ENCODE data around the gene SDHA. TPM values are rescaled to one million over a fixed set of nuclear protein-coding genes. Genes with fewer than 3 reads are reported as not detected.

The SDHA gene
- total RNA-seq, 1 experiment from 2014 or later: 163 TPM

GRCh38 chr5:174291-174600 lies 43.9 kb upstream of the SDHA start:
- ChIA-PET CTCF (no interaction called here), POLR2A (ENCODE audit: unreplicated experiment) (no interaction called here)
- Histone ChIP-seq H3K27me3 (ENCODE audit: low read length) (0 out of 2 replicates have a peak, but pooled peaks cover 3% of the 10 kb centered on the region), H3K9me2 (replicated peaks; ENCODE audit: low read length) (no peaks in the 10 kb centered on the region), H3K36me3 (ENCODE audit: low read depth, low read length) (no peaks in the 10 kb centered on the region), H3K9me3 (ENCODE audit: low read length) (no peaks in the 10 kb centered on the region), H3K9ac (ENCODE audit: low read length) (no peak overlapping the region), H3K79me2 (ENCODE audit: low read length) (no peaks in the 10 kb centered on the region), H3K4me3 (ENCODE audit: low read length) (no peak overlapping the region), H3F3A (ENCODE audit: low read length, unreplicated experiment) (no peaks in the 10 kb centered on the region), H3K4me2 (ENCODE audit: low read length) (no peak overlapping the region), H4K20me1 (ENCODE audit: low read length) (no peaks in the 10 kb centered on the region), H3K4me1 (ENCODE audit: insufficient read depth, low read length) (peaks cover 6% of the 10 kb centered on the region), H3K27ac (ENCODE audit: low read length) (no peak overlapping the region), H2AFZ (ENCODE audit: low read length) (no peak overlapping the region)
- DNase-seq (no peak), ATAC-seq (no peak)
- TF ChIP-seq EZH2phosphoT487 (IDR thresholded peaks at IDR 0.05; ENCODE audit: borderline replicate concordance, low read length) (no peak), CTCF (conservative IDR thresholded peaks at IDR 0.05; ENCODE audit: low read depth, low read length) (no peak), EZH2 (IDR thresholded peaks at IDR 0.05; ENCODE audit: low read length, unreplicated experiment) (no peak)
- BruUV-seq (replicated peaks): no TSS peak
- intact Hi-C loops (cut with micrococcal nuclease): no loop called here

- ATAC-seq: no peak
- no peak for DNase-seq
- Histone ChIP-seq H3K4me1 (ENCODE audit: insufficient read depth, low read length) (no peaks in the 10 kb centered on the region), H2AFZ (ENCODE audit: low read length) (no peak overlapping the region), H4K20me1 (ENCODE audit: low read length) (no peaks in the 10 kb centered on the region), H3K9ac (ENCODE audit: low read length) (no peak overlapping the region), H3K9me2 (replicated peaks; ENCODE audit: low read length) (no peaks in the 10 kb centered on the region), H3K4me2 (ENCODE audit: low read length) (no peak overlapping the region), H3K4me3 (ENCODE audit: low read length) (no peak overlapping the region), H3F3A (ENCODE audit: low read length, unreplicated experiment) (no peaks in the 10 kb centered on the region), H3K27me3 (ENCODE audit: low read length) (0 out of 2 replicates have a peak, but pooled peaks cover 3% of the 10 kb centered on the region), H3K27ac (ENCODE audit: low read length) (no peak overlapping the region), H3K9me3 (ENCODE audit: low read length) (no peaks in the 10 kb centered on the region), H3K79me2 (ENCODE audit: low read length) (no peaks in the 10 kb centered on the region), H3K36me3 (ENCODE audit: low read depth, low read length) (no peaks in the 10 kb centered on the region)
- ChIA-PET POLR2A (ENCODE audit: unreplicated experiment) (no interaction called here), CTCF (no interaction called here)
- TF ChIP-seq EZH2phosphoT487 (IDR thresholded peaks at IDR 0.05; ENCODE audit: borderline replicate concordance, low read length): no peak
- no peak for TF ChIP-seq EZH2 (IDR thresholded peaks at IDR 0.05; ENCODE audit: low read length, unreplicated experiment)
- no peak for TF ChIP-seq CTCF (conservative IDR thresholded peaks at IDR 0.05; ENCODE audit: low read depth, low read length)
- intact Hi-C loops (cut with micrococcal nuclease): no loop called here
- BruUV-seq (replicated peaks): no TSS peak
These were observed 43.1 kb upstream of the SDHA start for GRCh38 chr5:174876-175465.

- H3K36me3 ChIP-seq (ENCODE audit: low read depth, low read length): no peaks in the 10 kb centered on the region
- no peak for TF ChIP-seq EZH2 (IDR thresholded peaks at IDR 0.05; ENCODE audit: low read length, unreplicated experiment)
- TF ChIP-seq CTCF (conservative IDR thresholded peaks at IDR 0.05; ENCODE audit: low read depth, low read length): no peak
- TF ChIP-seq EZH2phosphoT487 (IDR thresholded peaks at IDR 0.05; ENCODE audit: borderline replicate concordance, low read length): no peak
- intact Hi-C loops (cut with micrococcal nuclease): no loop called here
- H3F3A ChIP-seq (ENCODE audit: low read length, unreplicated experiment): no peaks in the 10 kb centered on the region
- H3K9ac ChIP-seq (ENCODE audit: low read length): no peak overlapping the region
- DNase-seq (no peak), ATAC-seq (no peak)
- H3K9me2 ChIP-seq (replicated peaks; ENCODE audit: low read length): no peaks in the 10 kb centered on the region
- H3K4me2 ChIP-seq (ENCODE audit: low read length): no peak overlapping the region
- ChIA-PET CTCF (no interaction called here), POLR2A (ENCODE audit: unreplicated experiment) (no interaction called here)
- no peak overlapping the region for H2AFZ ChIP-seq (ENCODE audit: low read length)
- H4K20me1 ChIP-seq (ENCODE audit: low read length): no peaks in the 10 kb centered on the region
- BruUV-seq (replicated peaks): no TSS peak
- no peaks in the 10 kb centered on the region for H3K4me1 ChIP-seq (ENCODE audit: insufficient read depth, low read length)
- H3K9me3 ChIP-seq (ENCODE audit: low read length): no peaks in the 10 kb centered on the region
- H3K27me3 ChIP-seq (ENCODE audit: low read length): 0 out of 2 replicates have a peak, but pooled peaks cover 3% of the 10 kb centered on the region
- no peak overlapping the region for H3K4me3 ChIP-seq (ENCODE audit: low read length)
- no peaks in the 10 kb centered on the region for H3K79me2 ChIP-seq (ENCODE audit: low read length)
- no peak overlapping the region for H3K27ac ChIP-seq (ENCODE audit: low read length)
These were observed 41.8 kb upstream of the SDHA start for GRCh38 chr5:176296-176823.
